ENCODE measurements around the gene LYSMD4. TPM values are rescaled to one million over a fixed set of nuclear protein-coding genes. Genes with fewer than 3 reads are reported as not detected.
A peak's percentile ranks its signal among the peaks of the same experiment; 100 is the strongest.
"Not testable (repeated sequence)": the region's sequence is repeated elsewhere in the genome, so short reads cannot be mapped to it uniquely, and the experiment has no call there.

The LYSMD4 gene
- total RNA-seq, 2 experiments from 2014 or later = 10.7 to 10.9 TPM

DNA sequence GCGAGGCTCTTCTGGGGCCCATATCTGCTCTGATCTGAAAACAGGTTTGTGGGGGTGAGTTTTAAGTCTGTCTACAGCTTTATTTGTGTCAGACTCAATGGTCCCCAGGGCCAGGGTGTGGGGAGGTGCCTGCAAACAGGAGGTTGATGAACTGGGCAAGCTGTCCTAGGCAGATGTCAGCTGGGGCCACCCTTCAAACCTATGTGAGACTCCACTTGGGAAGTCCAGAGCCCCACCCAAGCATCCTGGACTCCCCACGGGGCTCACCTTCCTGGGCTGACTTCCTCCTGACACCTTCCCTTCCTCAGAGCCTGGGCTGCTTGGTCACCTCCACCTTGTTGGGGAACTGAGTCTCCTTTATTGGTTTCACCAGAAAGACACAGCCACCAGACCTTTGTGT is 8.6 kb upstream of the LYSMD4 start:
- CTCF ChIA-PET = interaction anchor here (1.4 to 3.3 kb wide), 2 partner anchors 14 to 473 kb away, joined by 3 to 11 read pairs; no protein-coding TSS in a partner anchor
- POLR2A ChIA-PET = interaction anchor here (1.5 kb wide), 1 partner anchor 10 kb away, joined by 4 read pairs; no protein-coding TSS in a partner anchor
- no peaks in the 10 kb centered on the region for H3K36me3 Mint-ChIP-seq (ENCODE audit: low read depth)
- DNase-seq = no peak
- H3K27ac Mint-ChIP-seq = no peak overlapping the region
- no peak overlapping the region for H3K4me3 Mint-ChIP-seq
- peaks cover 2% of the 10 kb centered on the region for H3K4me1 Mint-ChIP-seq
- no peaks in the 10 kb centered on the region for H3K9me3 Mint-ChIP-seq
- peaks cover 2% of the 10 kb centered on the region for H3K27me3 Mint-ChIP-seq

DNA sequence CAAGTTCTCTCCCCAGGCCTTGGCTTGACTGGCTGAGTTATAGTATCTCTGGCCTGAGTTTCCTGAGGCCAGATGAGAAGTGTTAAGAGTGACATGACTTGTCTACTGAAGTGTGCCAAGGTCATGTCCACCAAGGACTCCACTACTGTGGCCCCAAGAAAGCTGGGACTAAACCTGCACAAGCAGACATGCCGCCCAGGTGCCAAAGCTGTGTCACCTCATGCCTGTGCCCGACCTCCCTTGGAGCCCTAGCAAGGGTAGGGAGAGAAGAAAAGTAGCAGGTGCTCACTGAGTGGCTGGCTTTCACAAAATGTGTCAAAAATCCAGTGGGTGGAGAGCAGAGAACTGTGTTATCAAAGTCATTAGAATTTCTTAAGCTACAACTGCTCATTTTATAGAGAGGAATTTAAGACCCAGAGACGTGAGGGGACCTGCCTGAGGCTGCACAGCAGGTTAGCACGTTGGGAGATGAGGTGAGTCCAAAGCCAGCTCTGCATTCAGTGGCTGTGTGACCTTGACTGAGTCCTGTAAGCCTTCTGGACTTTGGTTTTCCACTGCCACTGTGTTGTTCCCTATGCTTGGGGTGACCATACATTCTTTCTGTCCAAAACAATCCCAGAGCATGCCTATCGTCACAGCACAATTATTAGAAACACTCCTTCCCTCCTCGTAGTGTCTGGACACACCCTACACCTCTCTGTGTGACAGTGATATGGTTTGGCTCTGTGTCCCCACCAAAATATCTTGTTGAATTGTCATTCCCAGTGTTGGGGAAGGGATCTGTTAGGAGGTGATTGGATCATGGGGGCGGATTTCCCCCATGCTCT is 5.0 kb upstream of the LYSMD4 start:
- no peak for DNase-seq
- Mint-ChIP-seq H3K36me3 (ENCODE audit: low read depth) (peaks cover 3% of the 10 kb centered on the region), H3K4me1 (peaks cover 10% of the 10 kb centered on the region), H3K27ac (no peak overlapping the region), H3K4me3 (no peak overlapping the region), H3K9me3 (no peaks in the 10 kb centered on the region), H3K27me3 (no peaks in the 10 kb centered on the region)
- ChIA-PET POLR2A (no interaction called here), CTCF (no interaction called here)

DNA sequence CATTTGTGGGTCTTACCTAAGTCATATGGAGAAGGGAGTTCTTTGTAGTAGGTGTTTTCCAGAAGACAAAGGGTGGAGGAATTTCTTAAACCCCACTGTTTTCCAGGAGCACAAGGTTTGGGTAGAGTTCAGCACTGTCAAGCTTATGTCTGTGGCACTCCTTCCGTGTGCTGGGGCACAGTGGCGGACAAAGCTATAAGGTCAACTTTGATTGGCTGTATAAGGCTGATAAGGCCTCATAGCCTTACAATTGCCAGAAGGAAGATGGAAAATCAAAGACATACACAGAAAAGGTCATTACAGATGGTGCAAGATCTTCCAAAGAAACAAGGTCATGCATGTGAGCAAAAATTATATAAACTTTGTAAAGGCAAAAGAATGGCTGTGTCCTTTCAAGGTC is 3.5 kb upstream of the LYSMD4 start:
- no peak overlapping the region for H3K4me3 Mint-ChIP-seq
- no peaks in the 10 kb centered on the region for H3K27me3 Mint-ChIP-seq
- H3K27ac Mint-ChIP-seq = no peak overlapping the region
- ChIA-PET POLR2A (no interaction called here), CTCF (interaction anchor here (1.4 to 4.2 kb wide), 2 partner anchors 19 to 33 kb away, joined by 3 to 24 read pairs; no protein-coding TSS in a partner anchor)
- no peaks in the 10 kb centered on the region for H3K9me3 Mint-ChIP-seq
- peaks cover 18% of the 10 kb centered on the region for H3K4me1 Mint-ChIP-seq
- peaks cover 3% of the 10 kb centered on the region for H3K36me3 Mint-ChIP-seq (ENCODE audit: low read depth)
- no peak for DNase-seq

DNA sequence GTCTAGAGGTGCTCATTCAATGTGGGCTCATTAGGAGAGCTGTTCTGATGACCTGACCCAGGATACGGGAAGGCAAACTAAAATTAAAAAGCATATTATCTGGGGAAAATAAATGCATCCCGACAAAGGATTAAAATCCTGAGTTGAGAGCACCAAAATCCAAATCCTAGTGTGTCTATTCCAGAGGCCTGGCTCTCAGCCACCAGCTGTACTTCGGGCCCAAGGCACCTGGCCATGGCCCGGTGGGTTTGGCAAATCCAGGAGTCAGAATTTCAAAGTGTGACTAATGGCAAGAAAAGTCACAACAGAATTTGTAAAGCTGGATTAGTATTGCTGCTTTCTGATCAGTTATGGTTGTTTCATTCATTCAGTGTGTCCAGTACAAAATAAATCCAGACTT is 2.6 kb upstream of the LYSMD4 start:
- no peak overlapping the region for H3K4me3 Mint-ChIP-seq
- ChIA-PET CTCF (interaction anchor here (1.4 to 4.2 kb wide), 2 partner anchors 20 to 32 kb away, joined by 3 to 24 read pairs; no protein-coding TSS in a partner anchor), POLR2A (no interaction called here)
- no peak for DNase-seq
- no peak overlapping the region for H3K27ac Mint-ChIP-seq
- no peaks in the 10 kb centered on the region for H3K9me3 Mint-ChIP-seq
- peaks cover 5% of the 10 kb centered on the region for H3K36me3 Mint-ChIP-seq (ENCODE audit: low read depth)
- H3K4me1 Mint-ChIP-seq = peaks cover 22% of the 10 kb centered on the region
- H3K27me3 Mint-ChIP-seq = no peaks in the 10 kb centered on the region

DNA sequence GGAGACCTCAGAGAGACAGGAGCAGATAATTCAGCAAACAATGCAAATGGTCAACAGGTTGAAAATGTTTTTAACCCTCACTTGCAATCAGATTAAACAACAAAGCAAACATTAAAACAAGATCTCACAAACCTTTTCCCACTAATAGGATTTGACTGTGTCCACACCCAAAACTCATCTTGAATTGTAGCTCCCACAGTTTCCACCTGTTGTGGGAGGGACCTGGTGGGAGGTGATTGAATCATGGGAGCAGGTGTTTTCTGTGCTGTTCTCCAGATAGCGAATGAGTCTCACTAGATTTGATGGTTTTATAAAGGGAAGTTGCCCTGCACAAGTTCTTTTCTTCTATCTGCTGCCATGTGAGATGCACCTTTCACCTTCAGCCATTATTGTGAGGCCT is 1.3 kb upstream of the LYSMD4 start:
- POLR2A ChIA-PET = interaction anchor here (2.7 to 2.8 kb wide), 2 partner anchors 27 to 30 kb away, joined by 18 to 24 read pairs; no protein-coding TSS in a partner anchor
- no peaks in the 10 kb centered on the region for H3K27me3 Mint-ChIP-seq
- CTCF ChIA-PET = interaction anchor here (2.0 to 4.2 kb wide), 3 partner anchors 22 to 629 kb away, joined by 5 to 28 read pairs (median 24); partner anchors contain the start of gene SYNM
- H3K9me3 Mint-ChIP-seq = no peaks in the 10 kb centered on the region
- no peak overlapping the region for H3K27ac Mint-ChIP-seq
- no peak for DNase-seq
- peaks cover 10% of the 10 kb centered on the region for H3K36me3 Mint-ChIP-seq (ENCODE audit: low read depth)
- no peak overlapping the region for H3K4me3 Mint-ChIP-seq
- peaks cover 22% of the 10 kb centered on the region for H3K4me1 Mint-ChIP-seq

DNA sequence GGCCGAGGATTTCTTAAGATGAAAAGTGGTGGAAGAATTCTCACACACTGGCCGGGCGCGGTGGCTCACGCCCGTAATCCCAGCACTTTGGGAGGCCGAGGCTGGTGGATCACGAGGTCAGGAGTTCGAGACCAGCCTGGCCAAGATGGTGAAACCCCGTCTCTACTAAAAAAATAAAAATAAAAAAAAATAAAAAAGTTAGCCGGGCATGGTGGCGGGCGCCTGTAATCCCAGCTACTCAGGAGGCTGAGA is 729 bp upstream of the LYSMD4 start:
- Mint-ChIP-seq H3K4me1 (peaks cover 22% of the 10 kb centered on the region), H3K4me3 (peak overlapping the region; percentile 72), H3K27ac (peak overlapping the region; percentile 85), H3K36me3 (ENCODE audit: low read depth) (peaks cover 12% of the 10 kb centered on the region)
- H3K27me3 Mint-ChIP-seq, DNase-seq, H3K9me3 Mint-ChIP-seq: not testable (repeated sequence)
- ChIA-PET CTCF (interaction anchor here (1.0 to 4.2 kb wide), 7 partner anchors 22 to 629 kb away, joined by 3 to 28 read pairs (median 9); partner anchors contain the start of gene SYNM), POLR2A (interaction anchor here (0.7 to 2.8 kb wide), 8 partner anchors 10 to 483 kb away, joined by 3 to 24 read pairs (median 10); partner anchors contain the start of gene LRRC28)

DNA sequence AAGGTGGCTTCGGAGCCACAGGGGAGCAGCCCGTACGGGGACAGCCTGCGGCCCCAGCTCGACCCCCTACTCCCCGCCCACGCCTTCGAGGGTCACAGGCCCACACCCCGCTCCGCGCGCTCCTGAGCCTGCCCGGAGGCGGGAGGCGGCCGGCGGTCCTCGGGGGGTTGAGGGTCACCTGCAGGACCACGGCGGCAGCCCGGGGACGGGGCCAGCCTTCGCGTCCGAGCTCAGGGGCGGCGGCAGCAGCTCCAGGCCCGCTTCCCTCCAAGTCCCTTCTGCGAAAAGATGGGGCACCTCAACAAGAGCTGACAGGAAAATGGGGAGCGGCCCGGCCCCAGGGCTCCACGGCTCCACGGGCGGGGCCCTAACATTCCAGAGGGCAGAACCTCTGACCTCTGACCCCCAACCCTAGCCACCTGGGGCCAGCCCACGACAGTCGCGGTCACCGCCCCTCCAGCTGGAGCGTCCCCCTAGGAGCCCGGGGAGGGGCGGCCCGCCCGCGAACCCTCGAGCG is 428 bp downstream of the LYSMD4 start:
- H3K4me3 Mint-ChIP-seq = peak overlapping the region; percentile 73
- peak overlapping the region; percentile 38 for H3K27ac Mint-ChIP-seq
- H3K27me3 Mint-ChIP-seq = no peaks in the 10 kb centered on the region
- no peaks in the 10 kb centered on the region for H3K9me3 Mint-ChIP-seq
- ChIA-PET POLR2A (interaction anchor here (0.6 to 2.8 kb wide), 15 partner anchors 12 to 866 kb away, joined by 3 to 24 read pairs (median 7); partner anchors contain the start of genes LRRC28 and MEF2A), CTCF (interaction anchor here (1.0 to 4.2 kb wide), 10 partner anchors 8 to 627 kb away, joined by 3 to 28 read pairs (median 4); partner anchors contain the start of gene SYNM)
- peaks cover 19% of the 10 kb centered on the region for H3K36me3 Mint-ChIP-seq (ENCODE audit: low read depth)
- H3K4me1 Mint-ChIP-seq = peaks cover 22% of the 10 kb centered on the region
- no peak for DNase-seq

DNA sequence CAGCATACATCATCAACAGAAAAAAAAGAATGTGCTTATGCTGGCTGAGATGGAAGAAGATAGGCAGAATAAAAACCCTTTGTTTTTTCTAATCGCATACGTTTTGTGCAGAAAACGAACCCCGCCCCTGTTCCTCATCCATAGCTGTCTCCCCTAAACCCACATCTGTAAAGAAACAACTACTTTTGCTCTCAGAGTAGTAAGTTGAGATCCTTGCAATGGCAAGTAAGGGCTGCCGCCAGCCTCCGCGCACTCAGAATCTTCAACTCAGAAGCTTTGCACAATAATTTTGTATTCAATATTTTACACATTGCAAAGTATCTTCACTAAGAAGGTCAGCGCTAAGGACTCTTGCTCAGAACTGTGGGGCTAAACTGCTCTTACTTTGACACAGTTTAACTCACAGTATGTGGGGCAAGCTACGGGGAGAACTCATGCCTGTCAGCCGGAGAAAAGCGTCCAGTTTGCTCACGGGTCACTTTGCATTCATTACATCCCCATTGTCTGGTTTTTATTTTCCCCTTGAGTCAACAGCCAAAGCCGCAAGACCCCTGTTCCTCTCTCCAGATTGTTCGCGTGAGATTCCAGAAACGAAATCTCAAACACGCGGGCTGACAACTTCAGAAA is 1.0 kb downstream of the LYSMD4 start:
- Mint-ChIP-seq H3K27ac (peak overlapping the region; percentile 38), H3K36me3 (ENCODE audit: low read depth) (peaks cover 21% of the 10 kb centered on the region), H3K27me3 (no peaks in the 10 kb centered on the region), H3K4me1 (peaks cover 20% of the 10 kb centered on the region), H3K9me3 (no peaks in the 10 kb centered on the region), H3K4me3 (peak overlapping the region; percentile 73)
- CTCF ChIA-PET = interaction anchor here (1.4 to 4.2 kb wide), 7 partner anchors 8 to 627 kb away, joined by 3 to 28 read pairs (median 5); partner anchors contain the start of gene SYNM
- POLR2A ChIA-PET = interaction anchor here (1.1 to 2.8 kb wide), 11 partner anchors 10 to 866 kb away, joined by 3 to 24 read pairs (median 7); partner anchors contain the start of gene LRRC28
- no peak for DNase-seq

DNA sequence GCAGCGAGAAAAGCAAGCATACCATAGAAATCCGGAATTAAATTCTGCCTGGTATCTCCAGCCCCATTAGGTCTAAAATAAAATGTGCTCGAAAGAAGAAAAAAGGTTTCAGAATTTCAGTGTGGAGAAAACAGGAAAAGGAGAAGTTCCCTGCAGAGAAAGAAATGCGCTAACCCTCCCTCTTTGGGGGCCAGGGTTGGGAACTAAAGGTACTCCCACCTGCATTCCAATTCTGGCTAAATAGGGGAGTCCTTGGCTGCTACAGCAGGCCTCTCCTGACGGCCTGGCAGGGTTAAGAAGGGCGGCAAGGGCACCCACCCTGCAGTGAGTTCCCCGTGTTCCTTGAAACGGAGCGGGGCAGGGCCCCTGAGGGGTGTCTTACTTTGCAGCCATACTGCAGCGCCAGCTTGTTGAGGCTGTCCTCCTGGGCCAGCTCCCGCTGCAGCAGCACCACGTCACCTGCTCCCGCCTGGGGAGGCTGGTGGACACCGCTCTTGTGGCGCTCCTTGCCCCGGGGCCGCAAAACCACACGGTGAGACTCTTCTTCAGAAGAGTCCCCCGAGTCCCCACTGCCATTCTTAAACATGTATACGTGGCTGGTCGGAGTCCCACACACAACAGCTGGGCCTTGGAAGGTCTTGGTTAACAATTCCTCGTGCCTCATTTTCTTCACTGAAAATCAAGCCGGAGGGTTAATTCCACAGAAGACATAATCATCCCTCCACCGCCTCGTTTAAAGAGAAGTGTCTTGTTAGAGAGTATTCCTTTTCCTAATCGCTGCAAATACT is 1.7 kb downstream of the LYSMD4 start:
- H3K36me3 Mint-ChIP-seq (ENCODE audit: low read depth) = peaks cover 21% of the 10 kb centered on the region
- no peaks in the 10 kb centered on the region for H3K9me3 Mint-ChIP-seq
- peaks cover 20% of the 10 kb centered on the region for H3K4me1 Mint-ChIP-seq
- H3K27ac Mint-ChIP-seq = no peak overlapping the region
- POLR2A ChIA-PET = interaction anchor here (1.0 to 2.8 kb wide), 8 partner anchors 10 to 480 kb away, joined by 3 to 24 read pairs (median 14); partner anchors contain the start of gene LRRC28
- no peaks in the 10 kb centered on the region for H3K27me3 Mint-ChIP-seq
- no peak for DNase-seq
- H3K4me3 Mint-ChIP-seq = peak overlapping the region; percentile 73
- CTCF ChIA-PET = interaction anchor here (1.0 to 3.0 kb wide), 3 partner anchors 27 to 459 kb away, joined by 3 to 28 read pairs (median 5); no protein-coding TSS in a partner anchor

DNA sequence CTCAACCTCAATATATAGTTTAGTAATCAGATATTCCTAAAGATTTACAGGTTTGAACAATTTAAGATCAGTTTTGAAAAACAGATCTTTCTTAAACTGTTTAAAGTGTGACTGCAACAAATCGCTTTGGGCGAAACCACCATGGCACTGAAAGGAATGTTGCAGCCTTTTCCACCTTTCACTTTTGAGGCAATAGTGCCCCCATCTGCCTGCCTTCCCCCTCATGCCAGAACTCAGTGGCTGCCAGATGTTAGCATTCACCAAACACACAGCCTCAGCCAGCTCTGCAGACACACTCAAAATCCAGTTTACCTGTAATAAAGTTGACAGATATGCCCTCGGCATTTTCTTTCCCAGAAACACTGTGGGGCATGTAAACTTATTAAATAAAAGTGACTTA is 3.3 kb downstream of the LYSMD4 start:
- H3K36me3 Mint-ChIP-seq (ENCODE audit: low read depth) = peaks cover 21% of the 10 kb centered on the region
- no peak overlapping the region for H3K27ac Mint-ChIP-seq
- H3K4me1 Mint-ChIP-seq = peaks cover 20% of the 10 kb centered on the region
- no peak for DNase-seq
- H3K4me3 Mint-ChIP-seq = no peak overlapping the region
- H3K9me3 Mint-ChIP-seq = no peaks in the 10 kb centered on the region
- ChIA-PET CTCF (interaction anchor here (0.8 to 1.9 kb wide), 2 partner anchors 26 to 279 kb away, joined by 3 to 5 read pairs; no protein-coding TSS in a partner anchor), POLR2A (interaction anchor here (1.6 kb wide), 1 partner anchor 22 kb away, joined by 3 read pairs; no protein-coding TSS in a partner anchor)
- H3K27me3 Mint-ChIP-seq = no peaks in the 10 kb centered on the region

DNA sequence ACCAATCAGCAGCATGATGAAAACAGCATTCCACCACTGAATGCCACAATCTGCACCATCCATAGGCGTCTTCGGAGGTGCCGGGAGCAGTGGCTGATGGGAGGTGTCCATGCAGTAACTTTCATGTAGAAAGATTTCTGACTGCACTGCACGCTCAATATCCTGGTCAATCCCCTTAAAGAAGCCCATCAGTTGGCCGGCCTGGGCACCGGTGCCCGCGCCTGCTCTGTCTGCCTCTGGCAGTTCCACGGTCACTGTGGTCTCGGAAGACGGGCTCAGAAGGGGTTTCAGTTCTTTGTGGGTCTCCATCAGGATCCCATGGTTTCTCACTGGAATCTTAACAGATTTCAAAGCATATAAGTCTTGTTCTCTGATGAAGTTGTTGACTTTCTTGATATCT is 3.9 kb downstream of the LYSMD4 start:
- ChIA-PET CTCF (interaction anchor here (0.8 to 1.9 kb wide), 2 partner anchors 25 to 278 kb away, joined by 3 to 5 read pairs; no protein-coding TSS in a partner anchor), POLR2A (interaction anchor here (1.6 kb wide), 1 partner anchor 22 kb away, joined by 3 read pairs; no protein-coding TSS in a partner anchor)
- peaks cover 19% of the 10 kb centered on the region for H3K4me1 Mint-ChIP-seq
- no peak overlapping the region for H3K27ac Mint-ChIP-seq
- H3K36me3 Mint-ChIP-seq (ENCODE audit: low read depth) = peaks cover 21% of the 10 kb centered on the region
- H3K9me3 Mint-ChIP-seq = no peaks in the 10 kb centered on the region
- no peak for DNase-seq
- H3K27me3 Mint-ChIP-seq = no peaks in the 10 kb centered on the region
- no peak overlapping the region for H3K4me3 Mint-ChIP-seq

DNA sequence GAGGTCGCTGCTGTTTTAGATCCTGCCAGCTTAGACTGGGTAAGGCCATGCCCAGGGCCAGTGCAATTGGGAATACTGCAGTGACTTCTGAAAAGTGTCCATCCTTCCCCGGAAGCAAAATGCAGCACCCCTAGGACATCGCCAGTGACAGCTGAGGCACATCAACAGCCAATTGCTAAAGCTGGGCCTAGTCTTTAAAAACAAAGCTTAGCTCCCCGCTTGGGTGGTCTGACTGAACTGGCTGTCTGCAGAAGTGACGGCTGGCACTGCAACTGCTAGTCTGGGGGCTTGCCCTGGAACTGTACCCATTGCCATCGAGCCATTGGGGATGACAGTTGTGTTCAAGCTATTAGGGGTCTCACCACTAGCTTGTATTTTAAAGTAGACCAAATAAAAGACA is 4.3 kb downstream of the LYSMD4 start:
- Mint-ChIP-seq H3K36me3 (ENCODE audit: low read depth) (peaks cover 21% of the 10 kb centered on the region), H3K4me3 (no peak overlapping the region), H3K4me1 (peaks cover 17% of the 10 kb centered on the region), H3K27me3 (no peaks in the 10 kb centered on the region), H3K27ac (no peak overlapping the region), H3K9me3 (no peaks in the 10 kb centered on the region)
- CTCF ChIA-PET = interaction anchor here (0.8 kb wide), 1 partner anchor 278 kb away, joined by 3 read pairs; no protein-coding TSS in a partner anchor
- POLR2A ChIA-PET = interaction anchor here (1.6 kb wide), 1 partner anchor 21 kb away, joined by 3 read pairs; no protein-coding TSS in a partner anchor
- DNase-seq = no peak

All from activated CD4-positive, alpha-beta memory T cell treated with anti-CD3 and anti-CD28 coated beads, Interleukin-2, amount 10 ng/mL, durations not matched to agents 7 days and 5 days (primary cell).